ENCODE measurements around the gene GINS2.

- no peak for TF ChIP-seq CTCF (IDR thresholded peaks at IDR 0.05)
- no peak for TF ChIP-seq EP300 (IDR thresholded peaks at IDR 0.05; ENCODE audit: borderline replicate concordance in 1 of 2, low read depth in 1 of 2, low read length in 1 of 2)
- TF ChIP-seq USF2 (IDR thresholded peaks at IDR 0.05; ENCODE audit: borderline replicate concordance, low read depth, low read length) = no peak
These were observed 24.0 kb downstream of the GINS2 start for GRCh38 chr16:85664580-85665372.
